ENCODE data around the gene RHOC.
A peak's percentile ranks its signal among the peaks of the same experiment; 100 is the strongest.

Gene RHOC

GRCh38 chr1:112701227-112702066 lies 5.5 kb downstream of the RHOC start:
- DNase-seq (ENCODE audit: low spot score), result no peak

GRCh38 chr1:112700290-112701226 lies 6.4 kb downstream of the RHOC start:
- peak; percentile 92 for DNase-seq (ENCODE audit: low spot score)

GRCh38 chr1:112699425-112700144 lies 7.3 kb downstream of the RHOC start:
- no peak for DNase-seq (ENCODE audit: low spot score)

GRCh38 chr1:112698366-112699310 lies 8.3 kb downstream of the RHOC start:
- DNase-seq (ENCODE audit: low spot score), result no peak

GRCh38 chr1:112697781-112698201 lies 9.1 kb downstream of the RHOC start:
- no peak for DNase-seq (ENCODE audit: low spot score)

GRCh38 chr1:112696578-112697314 lies 10.2 kb downstream of the RHOC start:
- DNase-seq (ENCODE audit: low spot score), result no peak

GRCh38 chr1:112695276-112695675 lies 11.7 kb downstream of the RHOC start:
- DNase-seq (ENCODE audit: low spot score), result no peak

GRCh38 chr1:112694363-112694929 lies 12.5 kb downstream of the RHOC start:
- DNase-seq (ENCODE audit: low spot score), result no peak

- no peak for DNase-seq (ENCODE audit: low spot score)
These were observed 13.1 kb downstream of the RHOC start for GRCh38 chr1:112693821-112694220.

- no peak for DNase-seq (ENCODE audit: low spot score)
These were observed 14.2 kb downstream of the RHOC start for GRCh38 chr1:112692681-112693080.

GRCh38 chr1:112689842-112690237 lies 17.1 kb downstream of the RHOC start:
- DNase-seq (ENCODE audit: low spot score), result no peak

GRCh38 chr1:112689196-112689841 lies 17.6 kb downstream of the RHOC start:
- no peak for DNase-seq (ENCODE audit: low spot score)

- no peak for DNase-seq (ENCODE audit: low spot score)
These were observed 18.1 kb downstream of the RHOC start for GRCh38 chr1:112688781-112689193.

- DNase-seq (ENCODE audit: low spot score), result no peak
These were observed 19.0 kb downstream of the RHOC start for GRCh38 chr1:112687785-112688496.

- no peak for DNase-seq (ENCODE audit: low spot score)
These were observed 19.6 kb downstream of the RHOC start for GRCh38 chr1:112687361-112687760.

GRCh38 chr1:112686835-112687234 lies 20.1 kb downstream of the RHOC start:
- no peak for DNase-seq (ENCODE audit: low spot score)

- DNase-seq (ENCODE audit: low spot score), result no peak
These were observed 20.5 kb downstream of the RHOC start for GRCh38 chr1:112686417-112686816.

- no peak for DNase-seq (ENCODE audit: low spot score)
These were observed 21.0 kb downstream of the RHOC start for GRCh38 chr1:112685913-112686312.

- no peak for DNase-seq (ENCODE audit: low spot score)
These were observed 28.3 kb downstream of the RHOC start for GRCh38 chr1:112678605-112679004.
